HG03196 (cell line): Measurements from ENCODE around the gene ARSJ.
A peak's percentile ranks its signal among the peaks of the same experiment; 100 is the strongest.

Experiments used
- ATAC-seq: cut with Tn5 transposase; IDR thresholded peaks from one replicate; pipeline ENCODE4 v1.9.1; 2021; ENCODE audit not compliant: unreplicated experiment

ARSJ gene

DNA sequence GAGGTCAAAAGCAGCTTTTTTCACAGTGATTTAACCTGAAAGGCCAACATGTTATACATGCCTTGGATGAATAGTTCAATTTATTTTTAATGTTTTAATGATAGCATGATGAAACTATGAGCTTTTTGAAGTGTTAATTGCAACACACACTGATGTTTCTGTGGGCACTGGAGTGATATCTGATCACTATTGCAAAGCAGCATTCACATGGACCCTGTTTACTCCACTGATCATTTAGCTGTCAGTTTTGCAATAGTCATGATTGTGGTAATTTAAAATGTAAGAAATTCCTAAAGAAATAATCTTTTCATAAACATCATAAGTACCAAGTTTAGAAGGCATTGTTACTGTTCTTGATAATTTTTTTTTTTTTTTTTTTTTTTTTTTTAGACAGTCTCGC, 74.1 kb downstream of the ARSJ start:
- ATAC-seq, result no peak

DNA sequence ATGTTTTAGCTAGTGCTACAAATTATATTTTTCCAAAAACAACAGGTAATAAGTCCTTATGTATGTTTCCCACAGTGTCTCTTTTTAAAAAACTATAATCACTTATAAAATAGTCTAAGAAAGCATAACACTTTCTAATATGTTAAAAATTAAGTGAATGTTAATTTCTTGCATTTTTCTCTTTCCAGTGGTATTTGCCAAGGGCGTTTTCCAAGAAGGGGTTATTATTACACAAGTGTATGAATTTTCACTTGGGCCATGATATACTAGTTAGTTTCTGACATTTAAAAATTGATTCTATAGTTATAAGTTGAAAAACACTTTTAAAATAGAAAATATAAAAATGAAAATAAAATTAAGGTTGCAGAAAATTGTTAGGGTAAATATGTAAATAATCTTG, 74.6 kb downstream of the ARSJ start:
- ATAC-seq, result no peak

DNA sequence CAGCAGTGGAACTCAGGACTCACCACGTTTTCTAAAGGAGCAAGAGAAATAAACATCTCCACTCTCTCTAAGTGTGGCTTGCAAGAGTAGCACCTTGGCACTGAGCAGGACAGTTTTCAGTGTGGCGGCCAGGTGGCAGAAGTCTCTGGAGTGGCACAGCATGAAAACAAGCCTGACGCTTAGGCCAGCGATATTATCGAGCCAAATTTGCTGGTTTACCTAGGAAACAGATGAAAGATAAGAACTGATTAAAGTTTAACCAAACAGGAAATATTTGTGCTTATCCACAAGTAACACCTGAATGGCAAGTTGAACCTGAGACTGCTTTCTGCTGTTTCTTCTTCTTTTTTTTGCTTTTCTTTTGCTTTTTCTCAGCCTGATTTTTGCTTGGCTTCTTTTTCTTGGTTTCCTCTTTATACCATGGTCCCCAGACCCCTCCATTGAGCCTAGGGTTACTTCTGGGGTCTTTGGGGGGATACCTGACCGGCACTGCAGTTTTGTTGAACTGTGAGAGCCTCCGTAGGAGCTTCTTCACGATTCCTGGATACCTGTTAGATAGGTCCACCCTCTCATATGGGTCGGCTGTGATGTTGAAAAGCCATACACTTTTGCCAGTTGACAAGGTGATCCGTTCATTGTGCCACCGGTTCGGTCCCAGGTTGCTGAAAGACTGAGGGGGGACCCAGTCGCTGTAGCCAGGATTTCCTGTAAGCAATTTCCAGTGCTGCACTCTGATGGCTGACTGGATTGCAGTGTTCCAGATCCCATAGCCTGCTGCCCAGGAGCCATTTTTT, 77.3 kb downstream of the ARSJ start:
- no peak for ATAC-seq

DNA sequence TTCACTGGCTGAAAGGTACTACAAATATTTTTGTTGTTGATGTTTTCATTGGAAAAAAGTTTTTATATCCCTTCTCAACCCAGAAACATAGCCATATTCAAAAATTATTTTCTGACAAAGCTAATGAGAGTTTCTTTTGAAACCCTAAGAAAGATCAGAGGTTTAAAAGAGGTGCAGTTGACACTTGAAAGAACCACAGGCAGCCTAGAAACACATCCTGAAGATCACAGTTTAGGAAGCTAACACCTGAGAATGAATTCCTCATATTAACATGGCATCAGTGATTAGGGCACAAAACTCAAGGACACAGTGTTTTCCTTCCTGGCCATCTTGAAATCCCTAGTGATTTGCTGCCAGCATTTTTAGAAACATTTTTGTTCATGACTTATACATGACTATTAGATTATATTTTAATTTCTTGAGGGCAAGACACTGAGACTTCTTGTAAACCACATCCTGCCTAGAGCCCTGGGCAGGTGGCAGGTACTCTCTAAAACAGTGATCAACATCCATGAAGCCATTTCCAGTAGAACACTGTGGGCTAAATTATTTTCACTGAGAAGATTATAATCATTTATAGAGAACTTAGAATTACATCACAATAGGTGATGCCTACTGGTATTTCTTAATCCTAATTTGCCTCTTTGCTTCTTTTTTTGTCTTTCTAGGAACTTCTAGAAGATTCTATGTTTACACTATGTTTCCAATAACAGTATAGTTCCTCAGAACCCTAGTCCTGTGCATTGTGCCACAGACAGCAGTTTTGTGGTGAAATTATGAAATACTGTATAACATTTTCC, 80.0 kb downstream of the ARSJ start:
- ATAC-seq, result peak; percentile 95

DNA sequence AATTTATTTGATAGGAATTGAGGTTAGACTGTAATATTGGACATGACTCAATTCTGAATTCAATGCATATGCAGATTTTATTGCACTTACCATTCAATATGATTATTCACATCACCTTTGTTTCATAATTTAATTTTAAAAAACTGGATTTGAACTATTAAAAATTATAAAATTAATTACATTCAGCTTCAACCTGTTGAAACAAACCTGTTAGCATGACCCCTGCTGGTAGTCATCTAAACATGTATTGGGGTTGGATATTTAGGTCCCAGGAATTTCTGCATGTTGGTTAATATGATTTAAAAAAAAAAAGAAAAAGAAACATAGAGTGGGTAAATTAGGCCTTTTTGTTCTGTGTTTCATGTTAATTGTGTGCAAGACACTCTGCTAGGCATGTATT, 85.9 kb downstream of the ARSJ start:
- no peak for ATAC-seq

DNA sequence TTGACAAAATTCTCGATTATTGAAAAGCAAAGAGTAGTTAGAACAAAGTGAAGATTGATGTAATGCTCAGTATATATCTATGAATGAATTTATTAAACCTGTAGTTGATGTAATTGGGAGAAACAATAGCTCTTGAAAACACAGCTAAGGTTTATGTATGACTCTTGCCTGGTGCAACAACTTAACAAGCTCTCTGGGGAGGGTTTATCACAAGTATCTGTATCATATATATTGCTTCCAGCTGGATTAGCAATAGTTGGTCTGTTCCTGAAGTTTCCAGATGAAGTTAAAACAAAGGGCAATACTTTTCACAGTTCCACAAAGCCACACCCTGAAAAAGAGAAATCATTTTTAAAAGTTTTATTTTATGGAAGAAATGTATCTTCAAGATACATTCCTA, 91.4 kb downstream of the ARSJ start:
- ATAC-seq, result no peak

DNA sequence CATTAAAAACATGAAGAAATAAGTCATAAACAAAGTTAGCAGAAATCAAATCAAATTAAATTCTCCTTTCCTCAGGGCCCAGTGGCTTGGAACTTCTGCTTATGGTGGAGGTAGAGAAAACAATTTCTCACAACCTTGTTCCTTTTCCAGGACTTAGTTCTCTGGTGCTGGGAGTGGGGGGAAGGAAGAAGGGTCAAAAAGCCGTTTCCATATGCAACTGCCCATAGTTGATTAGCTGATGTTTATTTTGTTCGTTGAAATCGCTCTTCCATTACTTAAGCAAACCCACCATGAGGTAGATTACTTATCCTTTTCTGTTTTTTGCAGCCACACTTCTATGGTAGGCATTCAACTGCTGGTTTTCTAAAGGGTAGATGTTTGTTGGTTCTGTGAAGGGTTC, 94.2 kb downstream of the ARSJ start:
- ATAC-seq, result no peak

DNA sequence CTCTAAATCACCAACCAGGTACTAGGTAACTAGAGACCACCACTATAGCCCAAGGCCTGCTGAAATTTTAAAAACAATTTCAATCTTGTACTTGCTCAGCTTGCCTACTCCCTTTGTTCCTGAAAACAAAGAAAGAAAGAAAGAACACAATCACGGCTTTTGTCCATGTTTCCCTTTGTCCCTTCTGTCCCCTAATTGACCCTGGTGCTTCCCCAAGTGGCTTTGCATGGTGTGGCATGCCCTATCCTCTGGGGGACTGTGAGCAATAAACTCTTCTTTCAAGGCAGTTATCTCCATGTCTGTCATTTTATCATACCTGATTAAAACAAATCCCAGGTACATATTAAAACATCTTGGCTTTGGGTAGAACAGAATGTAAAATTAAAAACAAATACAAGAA, 94.8 kb downstream of the ARSJ start:
- no peak for ATAC-seq

DNA sequence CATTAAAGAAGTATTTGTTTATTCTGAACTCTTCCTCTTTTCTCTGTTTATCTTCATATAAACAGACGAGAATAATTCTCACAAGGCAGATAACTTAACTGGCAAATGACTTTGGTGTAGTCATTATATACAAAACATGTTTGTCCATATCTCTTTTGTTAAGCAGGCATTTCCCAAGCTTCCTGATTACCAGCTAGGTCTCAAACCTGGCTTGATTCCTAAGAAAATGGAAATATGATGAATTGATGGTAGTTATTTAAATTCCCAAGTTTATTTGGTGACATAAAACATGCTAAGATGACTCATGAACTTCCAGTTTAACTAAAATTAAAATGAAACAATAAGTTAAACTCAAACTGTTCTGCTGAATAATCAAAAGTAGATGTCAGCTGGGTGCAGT, 96.8 kb downstream of the ARSJ start:
- no peak for ATAC-seq

DNA sequence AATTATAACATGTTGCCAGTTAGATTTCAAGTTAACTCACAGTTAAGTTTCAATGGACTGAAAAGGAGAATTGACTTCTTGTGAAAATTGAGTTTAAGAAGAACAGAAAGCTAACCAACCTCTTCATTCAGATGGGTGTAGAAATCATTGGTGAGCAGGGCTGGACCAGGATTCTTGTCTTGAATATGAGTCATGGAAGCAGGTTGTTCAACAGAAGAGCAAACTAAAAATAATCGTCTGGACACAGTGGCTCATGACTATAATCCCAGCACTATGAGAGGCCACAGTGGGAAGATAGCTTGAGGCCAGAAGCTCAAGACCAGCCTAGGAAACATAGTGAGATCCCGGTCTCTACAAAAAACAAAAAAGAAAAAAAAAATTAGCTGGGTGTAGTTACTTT, 98.2 kb downstream of the ARSJ start:
- ATAC-seq, result no peak

DNA sequence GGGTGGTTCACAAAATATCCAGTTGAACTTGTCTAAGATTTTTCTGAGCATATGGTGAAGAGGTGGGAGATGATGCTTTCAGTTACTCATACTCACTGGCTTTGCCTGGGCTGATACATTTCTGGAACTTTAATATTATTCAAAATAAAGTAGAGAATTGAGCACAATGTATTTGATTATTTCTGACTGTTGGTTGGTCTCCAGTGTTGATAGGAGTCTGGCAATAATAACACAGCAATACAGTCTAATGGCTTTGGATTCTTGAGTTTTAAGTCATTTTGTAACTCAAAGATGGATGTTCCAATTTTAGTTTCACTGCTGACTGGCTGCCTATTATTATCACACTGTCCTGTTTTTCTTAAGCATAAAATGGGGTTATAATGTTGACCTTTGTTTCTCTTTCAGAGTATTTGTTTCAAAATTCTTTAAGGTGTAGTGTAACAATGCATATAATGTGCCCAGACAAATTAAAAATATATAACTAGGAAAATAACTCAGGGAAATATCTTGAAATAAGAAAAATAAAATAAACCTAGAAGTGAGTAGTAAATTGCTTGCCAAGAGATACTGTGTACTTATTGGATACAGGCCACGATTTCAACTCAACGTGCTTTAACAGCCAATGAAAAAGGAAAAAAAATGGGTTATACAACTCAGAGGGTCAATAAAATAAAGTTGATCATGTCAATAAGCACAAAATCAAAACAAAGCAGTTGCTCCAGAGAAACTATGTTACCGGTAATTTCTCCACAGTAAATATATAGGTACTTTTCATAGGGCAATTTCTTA, 99.0 kb downstream of the ARSJ start:
- no peak for ATAC-seq

DNA sequence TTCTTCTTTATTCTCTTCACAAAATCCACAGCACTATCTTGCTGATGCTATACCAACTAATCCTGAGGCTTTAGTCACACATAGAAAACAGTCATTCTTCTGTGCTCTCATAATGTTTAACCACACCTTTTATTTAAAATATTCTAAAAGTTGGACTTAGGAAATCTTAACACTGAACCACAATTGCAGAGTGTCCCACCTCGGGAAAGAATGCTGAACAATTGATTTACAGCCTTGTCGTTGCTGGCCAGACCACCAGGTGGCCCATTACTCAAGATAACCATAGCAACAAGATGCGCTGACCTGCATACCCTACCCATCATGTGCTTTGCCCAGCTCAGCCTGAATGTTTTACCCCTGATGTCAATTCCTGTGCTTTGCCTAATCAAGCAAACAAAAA, 100.8 kb downstream of the ARSJ start:
- ATAC-seq, result no peak

DNA sequence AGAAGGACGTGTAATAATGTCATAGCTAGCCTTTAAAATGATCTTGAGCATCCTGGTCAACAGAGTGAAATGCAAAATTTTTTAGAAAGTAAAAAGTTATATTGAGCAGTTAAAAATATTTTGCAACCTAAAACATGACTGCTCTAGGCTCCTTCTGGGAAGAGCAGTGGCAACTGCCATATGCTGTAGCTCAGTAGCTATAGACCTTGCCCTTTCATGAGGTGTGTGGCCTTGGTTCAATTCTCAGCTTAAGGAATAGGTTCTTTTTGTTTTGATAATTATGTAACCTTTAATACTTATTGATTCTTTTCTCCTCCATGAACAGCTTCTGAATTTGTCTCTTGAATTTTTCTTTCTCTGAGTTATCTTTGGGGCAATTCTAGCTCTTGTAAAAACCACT, 105.0 kb downstream of the ARSJ start:
- no peak for ATAC-seq

DNA sequence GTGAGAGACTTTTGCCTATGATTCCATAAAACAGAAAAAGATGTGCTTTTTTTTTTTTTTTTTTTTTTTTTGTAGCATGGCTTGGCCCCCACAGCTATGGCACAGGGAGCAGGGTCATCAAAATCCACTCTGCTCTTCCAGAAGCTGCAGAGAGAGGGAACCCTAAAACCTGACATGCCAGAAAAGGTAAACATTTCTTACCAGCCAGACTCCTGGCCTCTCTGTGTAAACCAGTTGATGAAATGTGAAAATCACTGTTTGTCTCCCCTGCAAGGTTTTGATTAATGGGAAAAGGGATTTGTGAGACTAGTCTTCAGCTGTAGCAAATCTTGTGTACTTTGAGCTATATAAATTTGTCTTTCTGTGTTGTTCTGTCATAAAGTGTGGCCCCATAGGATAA, 105.9 kb downstream of the ARSJ start:
- ATAC-seq, result no peak

DNA sequence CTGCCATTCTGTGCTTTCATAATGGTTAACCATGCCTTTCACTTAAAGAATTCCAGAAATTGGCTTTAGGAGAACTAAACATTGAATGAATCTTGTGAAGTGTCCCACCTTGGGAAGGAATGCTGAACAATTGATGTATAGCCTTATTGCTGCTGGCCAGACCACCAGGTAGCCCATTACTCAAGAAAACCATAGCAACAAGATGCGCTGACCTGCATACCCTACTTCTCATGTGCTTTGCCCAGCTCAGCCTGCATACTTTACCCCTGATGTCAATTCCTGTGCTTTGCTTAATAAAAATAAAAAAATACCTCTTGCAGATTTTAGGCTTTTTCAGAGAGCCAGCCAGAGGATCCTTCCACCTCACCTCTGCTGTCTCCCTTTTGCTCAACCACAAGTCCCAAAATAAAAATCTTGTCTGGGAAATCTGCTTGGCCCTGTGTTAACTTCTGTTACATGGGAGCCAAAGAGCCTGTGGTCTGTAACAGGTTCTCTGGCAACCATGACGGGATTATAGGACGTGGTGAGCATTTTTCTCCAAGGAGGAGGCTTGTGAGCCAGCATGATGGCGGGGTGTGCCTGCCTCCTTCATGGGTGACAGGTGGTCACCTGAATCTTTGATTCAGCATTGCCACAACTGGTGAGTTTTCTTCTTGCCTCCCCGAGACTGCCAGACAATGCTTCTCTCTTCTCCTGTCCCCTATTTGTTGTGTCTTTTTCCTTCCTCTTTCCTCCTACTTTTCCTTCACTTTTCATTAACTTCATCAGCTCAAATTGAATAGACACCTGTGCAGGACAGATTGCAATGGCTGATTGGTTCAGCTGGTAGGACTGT, 106.8 kb downstream of the ARSJ start:
- no peak for ATAC-seq

DNA sequence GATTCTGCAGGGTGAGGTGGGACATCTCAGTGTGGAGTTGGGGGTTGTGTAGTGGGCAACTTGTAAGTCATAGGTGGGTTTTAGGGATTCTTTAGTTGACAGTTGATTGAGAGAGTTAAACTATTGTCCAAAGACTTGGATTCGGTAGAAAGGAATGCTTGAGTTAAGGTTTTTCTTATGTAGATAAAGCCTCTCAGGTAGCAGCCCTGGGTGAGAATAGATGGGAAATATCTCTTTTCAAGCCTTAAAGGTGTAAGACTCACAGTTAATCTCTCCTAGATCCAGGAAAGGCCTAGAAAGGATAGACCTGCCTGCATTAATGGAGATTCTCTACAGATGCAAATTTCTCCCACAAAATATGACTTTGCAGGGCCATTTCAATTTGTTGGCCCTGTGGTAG, 108.4 kb downstream of the ARSJ start:
- no peak for ATAC-seq

DNA sequence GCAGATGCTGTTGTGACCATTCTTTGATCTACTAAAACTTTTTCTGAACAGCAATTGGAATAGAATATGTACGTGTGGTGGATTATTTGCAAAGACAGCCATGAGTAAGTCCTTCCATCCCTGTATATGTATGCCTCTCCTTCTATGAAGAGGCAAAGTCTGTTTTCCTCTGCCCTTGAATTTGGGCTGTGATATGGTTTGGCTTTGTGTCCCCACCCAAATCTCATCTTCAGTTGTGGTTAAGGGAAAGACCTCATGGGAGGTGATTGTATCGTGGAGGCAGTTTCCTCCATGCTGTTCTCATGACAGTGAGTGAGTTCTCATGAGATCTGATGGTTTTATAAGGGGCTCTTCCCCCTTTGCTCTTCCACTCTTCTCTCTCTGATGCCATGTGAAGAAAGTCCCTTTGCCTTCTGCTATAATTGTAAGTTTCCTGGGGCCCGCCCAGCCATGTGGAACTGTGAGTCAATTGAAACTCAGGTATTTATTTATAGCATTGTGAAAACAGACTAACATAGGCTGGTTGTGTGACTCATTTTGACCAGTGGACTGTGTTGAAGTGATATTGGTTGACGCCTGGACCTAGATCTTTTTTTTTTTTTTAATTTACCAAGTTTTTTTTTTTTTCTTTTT, 109.6 kb downstream of the ARSJ start:
- peak; percentile 91 for ATAC-seq

DNA sequence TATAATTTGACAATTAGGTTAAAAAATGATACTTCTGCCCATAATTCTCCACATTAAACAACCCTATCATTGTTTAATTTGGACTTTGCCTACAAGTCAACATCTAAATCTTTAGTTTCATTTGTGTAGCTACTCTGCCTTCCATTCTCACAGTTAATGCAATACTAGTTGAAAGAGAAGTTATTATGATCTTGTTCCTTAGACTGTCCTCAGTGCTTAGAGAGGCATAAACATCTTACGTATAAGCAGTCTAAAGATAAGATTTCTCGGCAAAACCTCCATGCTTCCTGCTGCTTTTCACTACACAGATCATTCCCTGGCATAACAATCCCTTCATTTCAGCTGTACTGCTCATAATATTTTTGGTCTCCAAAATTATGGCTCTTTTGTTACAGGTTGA, 112.8 kb downstream of the ARSJ start:
- ATAC-seq, result no peak

DNA sequence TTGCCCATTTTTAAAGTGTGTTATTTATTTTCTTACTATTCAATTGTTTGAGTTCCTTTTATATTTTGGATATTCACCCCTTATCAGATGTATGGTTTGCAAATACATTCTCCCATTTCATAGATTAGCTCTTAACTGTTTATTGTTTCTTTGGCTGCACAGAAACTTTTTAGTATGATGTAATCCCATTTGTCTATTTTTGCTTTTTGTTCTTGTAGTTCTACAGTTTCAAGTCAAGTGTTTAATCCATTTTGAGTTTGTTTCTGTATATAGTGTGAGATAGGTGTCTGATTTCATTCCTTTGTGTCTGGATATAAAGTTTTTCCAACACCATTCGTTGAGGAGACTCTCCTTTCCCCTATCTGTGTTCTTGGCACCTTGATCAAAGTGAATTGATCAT, 120.5 kb downstream of the ARSJ start:
- no peak for ATAC-seq

DNA sequence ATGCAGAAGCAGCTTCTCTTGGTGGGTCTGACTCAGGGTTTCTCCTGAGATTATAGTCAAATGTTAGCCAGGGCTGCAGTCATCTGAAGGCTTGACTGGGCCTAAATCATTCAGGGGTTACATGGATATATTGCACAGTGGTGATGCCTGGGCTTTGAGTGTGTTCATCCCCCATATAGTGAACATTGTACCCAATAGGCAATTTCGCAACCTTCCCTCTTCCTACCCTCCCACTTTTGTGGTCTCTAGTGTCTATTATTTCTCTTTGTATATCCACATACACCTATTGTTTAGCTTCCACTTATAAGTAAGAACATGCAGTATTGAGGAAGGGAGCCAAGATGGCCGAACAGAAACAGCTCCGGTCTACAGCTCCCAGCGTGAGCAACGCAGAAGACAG, 127.6 kb downstream of the ARSJ start:
- no peak for ATAC-seq
